Measurements from ENCODE around the gene URI1. TPM values are rescaled to one million over a fixed set of nuclear protein-coding genes. Genes with fewer than 3 reads are reported as not detected.

URI1 gene
- polyA plus RNA-seq, 1 donor, result 62.6 TPM

GRCh38 chr19:29917911-29918310, 24.1 kb upstream of the URI1 start:
- no CpG with 5 or more reads among the region's 7 CpGs for WGBS (ENCODE audit: insufficient coverage, low lambda C conversion rate)
- DNase-seq, result no peak
- H3K9me3 ChIP-seq (ENCODE audit: control insufficient read depth, low read depth, low read length), result no peaks in the 10 kb centered on the region

GRCh38 chr19:29918891-29919290, 23.1 kb upstream of the URI1 start:
- H3K4me3 ChIP-seq (ENCODE audit: low read length), result no peak overlapping the region
- 80% methylated on average over 1 of the region's 6 CpGs for WGBS (ENCODE audit: insufficient coverage, low lambda C conversion rate)

More at GRCh38 chr19:29917911-29918310, 24.1 kb upstream of the URI1 start:
- no peaks in the 10 kb centered on the region for H3K4me1 ChIP-seq (ENCODE audit: control insufficient read depth, insufficient read depth, low read length)
- no peak overlapping the region for H3K27ac ChIP-seq (ENCODE audit: low read length)
- no peak overlapping the region for H3K4me3 ChIP-seq (ENCODE audit: low read length)
- H3K27me3 ChIP-seq (ENCODE audit: control insufficient read depth, insufficient read depth, low read length), result no peaks in the 10 kb centered on the region
- H3K36me3 ChIP-seq (ENCODE audit: control insufficient read depth, insufficient read depth, low read length), result no peaks in the 10 kb centered on the region

DNA sequence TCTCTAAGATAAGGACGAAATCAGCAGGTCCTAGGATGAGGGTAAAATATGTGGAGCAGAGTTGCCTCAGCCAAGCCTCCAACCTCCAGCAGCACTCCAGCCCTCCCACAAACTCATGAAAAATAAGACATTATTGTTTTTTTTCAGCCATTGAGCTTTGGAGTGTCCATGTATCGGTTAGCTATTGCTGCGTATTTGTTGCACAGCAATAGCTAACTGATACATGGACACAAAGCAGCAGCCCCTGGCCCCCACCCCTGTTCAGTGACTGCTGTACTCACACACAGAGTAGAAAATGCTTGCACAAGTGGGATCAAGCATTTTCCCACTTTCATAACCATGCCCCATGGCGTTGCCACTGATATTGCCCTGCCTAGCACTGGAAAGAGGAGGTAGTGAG, 19.1 kb upstream of the URI1 start:
- Histone ChIP-seq H3K4me3 (ENCODE audit: low read length) (no peak overlapping the region), H3K4me1 (ENCODE audit: control insufficient read depth, insufficient read depth, low read length) (no peaks in the 10 kb centered on the region), H3K9me3 (ENCODE audit: control insufficient read depth, low read depth, low read length) (no peaks in the 10 kb centered on the region), H3K27ac (ENCODE audit: low read length) (no peak overlapping the region), H3K36me3 (ENCODE audit: control insufficient read depth, insufficient read depth, low read length) (no peaks in the 10 kb centered on the region), H3K27me3 (ENCODE audit: control insufficient read depth, insufficient read depth, low read length) (no peaks in the 10 kb centered on the region)
- no peak for DNase-seq
- no CpG with 5 or more reads among the region's 4 CpGs for WGBS (ENCODE audit: insufficient coverage, low lambda C conversion rate)

More at GRCh38 chr19:29918891-29919290, 23.1 kb upstream of the URI1 start:
- Histone ChIP-seq H3K4me1 (ENCODE audit: control insufficient read depth, insufficient read depth, low read length) (no peaks in the 10 kb centered on the region), H3K27me3 (ENCODE audit: control insufficient read depth, insufficient read depth, low read length) (no peaks in the 10 kb centered on the region), H3K36me3 (ENCODE audit: control insufficient read depth, insufficient read depth, low read length) (no peaks in the 10 kb centered on the region), H3K9me3 (ENCODE audit: control insufficient read depth, low read depth, low read length) (no peaks in the 10 kb centered on the region), H3K27ac (ENCODE audit: low read length) (no peak overlapping the region)
- no peak for DNase-seq

DNA sequence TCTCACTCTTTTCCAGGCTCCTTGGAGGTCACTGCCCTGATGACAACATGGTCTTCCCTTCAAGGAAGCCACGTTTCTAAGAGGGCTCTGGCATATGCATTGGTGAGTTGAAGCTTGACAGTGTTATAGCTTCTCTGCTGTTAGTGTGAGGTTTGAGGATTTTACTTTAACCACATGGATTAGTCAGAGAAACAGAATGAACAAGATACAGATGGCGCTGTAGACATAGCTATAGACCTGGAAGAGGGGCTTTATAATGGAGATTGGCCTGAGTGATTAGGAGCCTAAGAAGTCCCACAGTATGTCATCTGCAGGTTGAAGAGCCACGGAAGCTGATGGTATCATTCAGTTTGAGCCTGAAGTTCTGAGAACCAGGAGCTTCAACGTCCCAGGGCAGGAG, 18.4 kb upstream of the URI1 start:
- DNase-seq, result no peak
- Histone ChIP-seq H3K4me1 (ENCODE audit: control insufficient read depth, insufficient read depth, low read length) (no peaks in the 10 kb centered on the region), H3K9me3 (ENCODE audit: control insufficient read depth, low read depth, low read length) (no peaks in the 10 kb centered on the region), H3K27me3 (ENCODE audit: control insufficient read depth, insufficient read depth, low read length) (no peaks in the 10 kb centered on the region), H3K27ac (ENCODE audit: low read length) (no peak overlapping the region), H3K36me3 (ENCODE audit: control insufficient read depth, insufficient read depth, low read length) (no peaks in the 10 kb centered on the region), H3K4me3 (ENCODE audit: low read length) (no peak overlapping the region)
- WGBS (ENCODE audit: insufficient coverage, low lambda C conversion rate), result no CpG with 5 or more reads among the region's 4 CpGs

- no peaks in the 10 kb centered on the region for H3K36me3 ChIP-seq (ENCODE audit: control insufficient read depth, insufficient read depth, low read length)
- 100% methylated on average over 1 of the region's 1 CpG for WGBS (ENCODE audit: insufficient coverage, low lambda C conversion rate)
- no peaks in the 10 kb centered on the region for H3K9me3 ChIP-seq (ENCODE audit: control insufficient read depth, low read depth, low read length)
- H3K27me3 ChIP-seq (ENCODE audit: control insufficient read depth, insufficient read depth, low read length), result no peaks in the 10 kb centered on the region
- no peak overlapping the region for H3K4me3 ChIP-seq (ENCODE audit: low read length)
- no peak overlapping the region for H3K27ac ChIP-seq (ENCODE audit: low read length)
- DNase-seq, result no peak
- H3K4me1 ChIP-seq (ENCODE audit: control insufficient read depth, insufficient read depth, low read length), result no peaks in the 10 kb centered on the region
These were observed 16.0 kb upstream of the URI1 start for GRCh38 chr19:29926031-29926430.

DNA sequence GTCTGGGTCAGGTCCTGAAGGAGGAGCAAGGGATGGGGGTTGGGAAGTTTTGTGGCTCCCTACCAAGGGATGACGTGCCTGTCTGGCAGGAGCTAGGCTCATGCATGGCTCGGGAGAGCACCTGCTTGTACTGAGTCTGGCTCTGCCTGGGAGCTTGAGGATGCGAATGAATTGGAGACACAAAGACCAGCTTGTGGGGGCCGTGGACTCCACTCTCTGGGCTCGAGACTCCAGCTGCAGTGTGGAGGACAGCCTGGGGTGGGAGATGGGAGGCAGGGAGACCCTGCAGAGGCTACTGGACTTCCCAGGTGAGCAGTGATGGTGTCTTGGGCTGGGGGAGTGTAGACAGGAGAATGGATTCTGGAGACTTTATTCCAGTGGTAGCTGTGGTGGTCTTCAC, 15.2 kb upstream of the URI1 start:
- H3K9me3 ChIP-seq (ENCODE audit: control insufficient read depth, low read depth, low read length), result no peaks in the 10 kb centered on the region
- no peaks in the 10 kb centered on the region for H3K36me3 ChIP-seq (ENCODE audit: control insufficient read depth, insufficient read depth, low read length)
- no peak overlapping the region for H3K4me3 ChIP-seq (ENCODE audit: low read length)
- no peak for DNase-seq
- H3K27ac ChIP-seq (ENCODE audit: low read length), result no peak overlapping the region
- no CpG with 5 or more reads among the region's 5 CpGs for WGBS (ENCODE audit: insufficient coverage, low lambda C conversion rate)
- no peaks in the 10 kb centered on the region for H3K27me3 ChIP-seq (ENCODE audit: control insufficient read depth, insufficient read depth, low read length)
- no peaks in the 10 kb centered on the region for H3K4me1 ChIP-seq (ENCODE audit: control insufficient read depth, insufficient read depth, low read length)

- H3K27ac ChIP-seq (ENCODE audit: low read length), result no peak overlapping the region
- no peaks in the 10 kb centered on the region for H3K27me3 ChIP-seq (ENCODE audit: control insufficient read depth, insufficient read depth, low read length)
- DNase-seq, result no peak
- no peaks in the 10 kb centered on the region for H3K9me3 ChIP-seq (ENCODE audit: control insufficient read depth, low read depth, low read length)
- no peaks in the 10 kb centered on the region for H3K36me3 ChIP-seq (ENCODE audit: control insufficient read depth, insufficient read depth, low read length)
- 17% methylated on average over 3 of the region's 14 CpGs for WGBS (ENCODE audit: insufficient coverage, low lambda C conversion rate)
- no peak overlapping the region for H3K4me3 ChIP-seq (ENCODE audit: low read length)
- H3K4me1 ChIP-seq (ENCODE audit: control insufficient read depth, insufficient read depth, low read length), result no peaks in the 10 kb centered on the region
These were observed 14.0 kb upstream of the URI1 start for GRCh38 chr19:29927944-29928625.

DNA sequence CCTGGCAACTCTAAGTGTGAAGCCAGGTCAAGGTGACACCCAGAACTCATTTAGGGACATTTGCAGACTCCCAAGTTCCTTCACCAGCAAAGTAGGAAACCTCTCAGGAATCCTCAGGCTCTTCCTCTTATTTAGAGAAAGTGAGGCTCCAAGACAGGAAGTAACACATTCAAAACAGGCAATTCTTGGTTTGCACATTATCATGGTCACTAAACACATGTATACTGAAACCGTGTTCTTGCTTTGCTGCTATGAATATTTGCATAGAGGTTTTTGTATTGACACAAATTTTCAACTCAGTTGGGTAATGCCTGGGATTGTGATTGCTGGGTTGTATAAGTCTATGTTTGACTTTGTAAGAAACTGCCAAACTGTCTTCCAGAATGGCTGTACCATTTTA, 13.2 kb upstream of the URI1 start:
- Histone ChIP-seq H3K4me3 (ENCODE audit: low read length) (no peak overlapping the region), H3K4me1 (ENCODE audit: control insufficient read depth, insufficient read depth, low read length) (no peaks in the 10 kb centered on the region), H3K36me3 (ENCODE audit: control insufficient read depth, insufficient read depth, low read length) (no peaks in the 10 kb centered on the region), H3K9me3 (ENCODE audit: control insufficient read depth, low read depth, low read length) (no peaks in the 10 kb centered on the region), H3K27ac (ENCODE audit: low read length) (no peak overlapping the region), H3K27me3 (ENCODE audit: control insufficient read depth, insufficient read depth, low read length) (no peaks in the 10 kb centered on the region)
- WGBS (ENCODE audit: insufficient coverage, low lambda C conversion rate), result no CpG with 5 or more reads among the region's 1 CpG
- DNase-seq, result no peak

DNA sequence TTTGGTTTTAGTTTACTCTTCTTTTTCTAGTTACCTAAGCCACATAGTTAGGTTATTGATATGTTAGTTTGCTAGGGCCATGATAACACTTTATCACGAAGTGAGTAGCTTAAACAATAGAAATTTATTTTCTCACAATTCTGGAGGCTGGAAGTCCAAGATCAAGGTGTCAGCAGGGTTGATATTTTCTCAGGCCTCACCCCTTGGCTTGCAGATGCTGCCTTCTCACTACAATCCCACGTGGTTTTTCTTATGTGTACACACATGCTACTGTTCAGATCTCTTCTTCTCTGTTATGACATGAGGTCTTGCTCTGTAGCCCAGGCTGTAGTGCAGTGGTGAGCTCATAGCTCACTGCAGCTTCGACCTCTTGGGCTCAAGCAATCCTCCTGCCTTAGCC, 7.8 kb upstream of the URI1 start:
- Histone ChIP-seq H3K27me3 (ENCODE audit: control insufficient read depth, insufficient read depth, low read length) (no peaks in the 10 kb centered on the region), H3K4me3 (ENCODE audit: low read length) (no peak overlapping the region), H3K36me3 (ENCODE audit: control insufficient read depth, insufficient read depth, low read length) (no peaks in the 10 kb centered on the region), H3K9me3 (ENCODE audit: control insufficient read depth, low read depth, low read length) (peaks cover 4% of the 10 kb centered on the region), H3K4me1 (ENCODE audit: control insufficient read depth, insufficient read depth, low read length) (no peaks in the 10 kb centered on the region), H3K27ac (ENCODE audit: low read length) (no peak overlapping the region)
- 83% methylated on average over 1 of the region's 3 CpGs for WGBS (ENCODE audit: insufficient coverage, low lambda C conversion rate)
- no peak for DNase-seq

DNA sequence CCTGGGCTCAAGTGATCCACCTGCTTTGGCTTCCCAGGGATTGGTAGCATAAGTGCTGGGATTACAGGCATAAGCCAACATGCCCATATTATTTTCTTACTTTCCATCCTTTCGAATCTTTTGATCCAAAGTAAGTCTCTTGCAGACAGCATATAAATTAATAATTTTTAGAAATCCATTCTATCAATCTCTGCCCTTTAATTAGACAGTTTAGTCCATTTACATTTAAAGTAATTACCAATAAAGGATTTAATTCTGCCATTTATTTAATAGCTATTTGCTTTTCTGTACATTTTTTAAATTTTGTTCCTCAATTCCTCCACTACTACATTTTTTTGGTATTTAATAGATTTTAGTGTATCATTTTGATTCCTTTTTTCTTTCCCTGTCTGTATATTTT, 7.3 kb upstream of the URI1 start:
- no peak for DNase-seq
- Histone ChIP-seq H3K4me1 (ENCODE audit: control insufficient read depth, insufficient read depth, low read length) (no peaks in the 10 kb centered on the region), H3K27me3 (ENCODE audit: control insufficient read depth, insufficient read depth, low read length) (no peaks in the 10 kb centered on the region), H3K27ac (ENCODE audit: low read length) (no peak overlapping the region), H3K36me3 (ENCODE audit: control insufficient read depth, insufficient read depth, low read length) (no peaks in the 10 kb centered on the region), H3K4me3 (ENCODE audit: low read length) (no peak overlapping the region), H3K9me3 (ENCODE audit: control insufficient read depth, low read depth, low read length) (peaks cover 4% of the 10 kb centered on the region)
- 100% methylated on average over 1 of the region's 1 CpG for whole genome bisulfite sequencing (ENCODE audit: insufficient coverage, low lambda C conversion rate)

DNA sequence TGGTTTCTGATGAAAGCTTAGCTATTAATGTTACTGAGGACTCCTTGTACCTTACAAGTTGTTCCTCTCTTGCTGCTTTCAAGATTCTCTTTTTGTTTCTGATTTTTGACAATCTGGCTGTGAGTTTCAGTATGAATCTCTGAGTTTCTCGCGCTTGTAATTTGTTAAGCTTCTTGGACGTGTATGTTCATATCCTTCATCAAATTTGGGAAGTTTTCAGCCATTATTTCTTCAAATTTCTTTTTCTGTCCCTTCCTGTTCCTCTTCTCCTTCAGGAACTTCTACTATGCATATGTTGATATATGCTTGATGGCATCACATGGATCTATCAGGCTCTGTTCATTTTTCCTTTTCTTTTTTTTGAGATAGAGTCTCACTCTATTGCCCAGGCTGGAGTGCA, 5.6 kb upstream of the URI1 start:
- Histone ChIP-seq H3K9me3 (ENCODE audit: control insufficient read depth, low read depth, low read length) (peaks cover 4% of the 10 kb centered on the region), H3K27ac (ENCODE audit: low read length) (no peak overlapping the region), H3K4me1 (ENCODE audit: control insufficient read depth, insufficient read depth, low read length) (peaks cover 2% of the 10 kb centered on the region), H3K27me3 (ENCODE audit: control insufficient read depth, insufficient read depth, low read length) (no peaks in the 10 kb centered on the region), H3K36me3 (ENCODE audit: control insufficient read depth, insufficient read depth, low read length) (no peaks in the 10 kb centered on the region), H3K4me3 (ENCODE audit: low read length) (no peak overlapping the region)
- no peak for DNase-seq
- WGBS (ENCODE audit: insufficient coverage, low lambda C conversion rate), result 95% methylated on average over 3 of the region's 3 CpGs

Measured in large intestine (tissue), 3 donors.